Panc1 (cell line): ENCODE data around the gene CLDN2.

Source experiments
- CTCF ChIP-seq: fragments of 450-650 bp; IDR thresholded peaks from 2 replicates; pipeline ENCODE4 v1.5.1; 2017; ENCODE audit warnings: mild to moderate bottlenecking
- POLR2AphosphoS5 ChIP-seq: IDR thresholded peaks from 2 replicates; pipeline ENCODE4 v1.6.1; 2012; ENCODE audit warnings: mild to moderate bottlenecking, low read depth, low read length, moderate library complexity
- TCF7L2 ChIP-seq: IDR thresholded peaks from 2 replicates; pipeline ENCODE4 v1.6.1; 2011; ENCODE audit warnings: mild to moderate bottlenecking, low read depth, low read length, inconsistent platforms

- TF ChIP-seq CTCF, result no peak
- TF ChIP-seq TCF7L2, result no peak
- no peak for TF ChIP-seq POLR2AphosphoS5
Observed at GRCh38 chrX:106902684-106903083, 17.5 kb upstream of the CLDN2 start.
